GM12891 (cell line): ENCODE measurements around the gene B4GALT3.

Experiments
- POLR2A ChIP-seq: IDR thresholded peaks from 2 replicates; pipeline ENCODE4 v1.6.1; 2011; ENCODE audit warnings: low read depth, low read length, control low read depth
- POLR2AphosphoS5 ChIP-seq: IDR thresholded peaks from 2 replicates; pipeline ENCODE4 v1.6.1; 2011; ENCODE audit warnings: low read depth, low read length, control low read depth
- POU2F2 ChIP-seq: IDR thresholded peaks from 2 replicates; pipeline ENCODE4 v1.6.1; 2011; ENCODE audit warnings: low read depth, mild to moderate bottlenecking, control low read depth, low read length, moderate library complexity
- SPI1 ChIP-seq: IDR thresholded peaks from 2 replicates; pipeline ENCODE4 v1.6.1; 2011; ENCODE audit warnings: low read depth, low read length, control low read depth
- TAF1 ChIP-seq: IDR thresholded peaks from 2 replicates; pipeline ENCODE4 v1.6.1; 2011; ENCODE audit warnings: low read depth, low read length, control low read depth

- TF ChIP-seq POU2F2 = no peak
- no peak for TF ChIP-seq TAF1
- no peak for TF ChIP-seq POLR2AphosphoS5
- no peak for TF ChIP-seq POLR2A
- TF ChIP-seq SPI1 = no peak
Observed at GRCh38 chr1:161162806-161163205, 14.5 kb downstream of the B4GALT3 start.
